ENCODE measurements around the gene TTC27. TPM values are rescaled to one million over a fixed set of nuclear protein-coding genes. Genes with fewer than 3 reads are reported as not detected.
"Not testable (repeated sequence)": the region's sequence is repeated elsewhere in the genome, so short reads cannot be mapped to it uniquely, and the experiment has no call there.

Gene TTC27
- total RNA-seq, 4 donors from 2014 or later: 11.0 to 16.4 (median 11.3) TPM

- no peak overlapping the region for H3K4me3 ChIP-seq (ENCODE audit: low read depth, poor library complexity, severe bottlenecking)
- intact Hi-C loops (cut with DNase I; ENCODE audit: low total_unique reads): no loop called here
- WGBS, 2 donors: 77 to 86% methylated on average over 5 of the region's 5 CpGs
- no peak for DNase-seq (ENCODE audit: low spot score in 2 of 2)
- TF ChIP-seq CTCF (IDR thresholded peaks at IDR 0.05) (no peak), POLR2A (IDR thresholded peaks at IDR 0.05) (no peak)
Observed at GRCh38 chr2:32632089-32632488, 4.2 kb downstream of the TTC27 start.

- TF ChIP-seq POLR2A (IDR thresholded peaks at IDR 0.05) (no peak), CTCF (IDR thresholded peaks at IDR 0.05) (no peak)
- WGBS, 2 donors: 87 to 88% methylated on average over 3 of the region's 3 CpGs
Observed at GRCh38 chr2:32633040-32633439, 5.2 kb downstream of the TTC27 start.

GRCh38 chr2:32638548-32638947 lies 10.7 kb downstream of the TTC27 start:
- 96 to 98% methylated on average over 5 of the region's 5 CpGs for WGBS, 2 donors
- H3K4me3 ChIP-seq (ENCODE audit: low read depth, poor library complexity, severe bottlenecking); intact Hi-C loops (cut with DNase I; ENCODE audit: low total_unique reads); DNase-seq (ENCODE audit: low spot score in 2 of 2): not testable (repeated sequence)

More at GRCh38 chr2:32633040-32633439, 5.2 kb downstream of the TTC27 start:
- intact Hi-C loops (cut with DNase I; ENCODE audit: low total_unique reads): no loop called here
- H3K4me3 ChIP-seq (ENCODE audit: low read depth, poor library complexity, severe bottlenecking): no peak overlapping the region
- DNase-seq (ENCODE audit: low spot score in 2 of 2): no peak

- WGBS, 2 donors: 95 to 97% methylated on average over 5 of the region's 5 CpGs
- intact Hi-C loops (cut with DNase I; ENCODE audit: low total_unique reads): no loop called here
- H3K4me3 ChIP-seq (ENCODE audit: low read depth, poor library complexity, severe bottlenecking): no peak overlapping the region
- no peak for TF ChIP-seq POLR2A (IDR thresholded peaks at IDR 0.05)
- TF ChIP-seq CTCF (IDR thresholded peaks at IDR 0.05): no peak
- DNase-seq (ENCODE audit: low spot score in 2 of 2): no peak
Observed at GRCh38 chr2:32641180-32641579, 13.3 kb downstream of the TTC27 start.

GRCh38 chr2:32647180-32647651 lies 19.4 kb downstream of the TTC27 start:
- DNase-seq (ENCODE audit: low spot score in 2 of 2): no peak
- TF ChIP-seq CTCF (IDR thresholded peaks at IDR 0.05): no peak
- TF ChIP-seq POLR2A (IDR thresholded peaks at IDR 0.05): no peak
- 86 to 88% methylated on average over 5 of the region's 5 CpGs for WGBS, 2 donors
- intact Hi-C loops (cut with DNase I; ENCODE audit: low total_unique reads): no loop called here
- no peak overlapping the region for H3K4me3 ChIP-seq (ENCODE audit: low read depth, poor library complexity, severe bottlenecking)

GRCh38 chr2:32652555-32653209 lies 24.8 kb downstream of the TTC27 start:
- intact Hi-C loops (cut with DNase I; ENCODE audit: low total_unique reads): no loop called here
- WGBS, 2 donors: 48 to 50% methylated on average over 7 of the region's 7 CpGs
- H3K4me3 ChIP-seq (ENCODE audit: low read depth, poor library complexity, severe bottlenecking): no peak overlapping the region
- DNase-seq (ENCODE audit: low spot score in 2 of 2): no peak
- TF ChIP-seq CTCF (IDR thresholded peaks at IDR 0.05): no peak
- no peak for TF ChIP-seq POLR2A (IDR thresholded peaks at IDR 0.05)

Data from lower leg skin (tissue), 4 donors.